ENCODE measurements around the gene APLP1. TPM values are rescaled to one million over a fixed set of nuclear protein-coding genes. Genes with fewer than 3 reads are reported as not detected.

Gene APLP1
- total RNA-seq, 1 donor from 2014 or later: 1.5 TPM

GRCh38 chr19:35843676-35844481, 24.5 kb upstream of the APLP1 start:
- Histone ChIP-seq H3K9me3 (no peaks in the 10 kb centered on the region), H3K27ac (no peak overlapping the region), H3K4me3 (no peak overlapping the region), H3K4me1 (peaks cover 22% of the 10 kb centered on the region), H3K27me3 (peaks cover 9% of the 10 kb centered on the region), H3K36me3 (no peaks in the 10 kb centered on the region)
- TF ChIP-seq POLR2AphosphoS5 (IDR thresholded peaks at IDR 0.05; ENCODE audit: insufficient read depth in 1 of 2, low read depth in 1 of 2): no peak
- no peak for TF ChIP-seq POLR2A (IDR thresholded peaks at IDR 0.05)
- TF ChIP-seq CTCF (IDR thresholded peaks at IDR 0.05): no peak
- no peak for DNase-seq (ENCODE audit: extremely low spot score in 2 of 2)
- intact Hi-C loops (cut with DNase I): no loop called here

GRCh38 chr19:35844482-35845214, 23.7 kb upstream of the APLP1 start:
- Histone ChIP-seq H3K36me3 (no peaks in the 10 kb centered on the region), H3K9me3 (no peaks in the 10 kb centered on the region), H3K4me1 (peaks cover 22% of the 10 kb centered on the region), H3K27ac (no peak overlapping the region), H3K27me3 (peaks cover 9% of the 10 kb centered on the region), H3K4me3 (no peak overlapping the region)
- DNase-seq (ENCODE audit: extremely low spot score in 2 of 2): no peak
- intact Hi-C loops (cut with DNase I): no loop called here
- TF ChIP-seq POLR2A (IDR thresholded peaks at IDR 0.05) (no peak), POLR2AphosphoS5 (IDR thresholded peaks at IDR 0.05; ENCODE audit: insufficient read depth in 1 of 2, low read depth in 1 of 2) (no peak), CTCF (IDR thresholded peaks at IDR 0.05) (no peak)

- TF ChIP-seq CTCF (IDR thresholded peaks at IDR 0.05) (no peak), POLR2AphosphoS5 (IDR thresholded peaks at IDR 0.05; ENCODE audit: insufficient read depth in 1 of 2, low read depth in 1 of 2) (no peak), POLR2A (IDR thresholded peaks at IDR 0.05) (no peak)
- no peak for DNase-seq (ENCODE audit: extremely low spot score in 2 of 2)
- Histone ChIP-seq H3K4me3 (peak overlapping the region; percentile 15 to 21), H3K4me1 (peaks cover 22% of the 10 kb centered on the region), H3K27ac (no peak overlapping the region), H3K27me3 (peaks cover 9% of the 10 kb centered on the region), H3K36me3 (no peaks in the 10 kb centered on the region), H3K9me3 (no peaks in the 10 kb centered on the region)
- intact Hi-C loops (cut with DNase I): no loop called here
Measured at GRCh38 chr19:35845215-35846037, 22.9 kb upstream of the APLP1 start.

- H3K4me3 ChIP-seq: no peak overlapping the region
- DNase-seq (ENCODE audit: extremely low spot score in 2 of 2): no peak
- TF ChIP-seq POLR2AphosphoS5 (IDR thresholded peaks at IDR 0.05; ENCODE audit: insufficient read depth in 1 of 2, low read depth in 1 of 2) (no peak), CTCF (IDR thresholded peaks at IDR 0.05) (no peak), POLR2A (IDR thresholded peaks at IDR 0.05) (no peak)
- H3K9me3 ChIP-seq: no peaks in the 10 kb centered on the region
- intact Hi-C loops (cut with DNase I): no loop called here
- H3K36me3 ChIP-seq: no peaks in the 10 kb centered on the region
- peaks cover 22% of the 10 kb centered on the region for H3K4me1 ChIP-seq
- H3K27ac ChIP-seq: no peak overlapping the region
- peaks cover 9% of the 10 kb centered on the region for H3K27me3 ChIP-seq
Measured at GRCh38 chr19:35846038-35846668, 22.2 kb upstream of the APLP1 start.
